ENCODE data around the gene PAX7.

DNA sequence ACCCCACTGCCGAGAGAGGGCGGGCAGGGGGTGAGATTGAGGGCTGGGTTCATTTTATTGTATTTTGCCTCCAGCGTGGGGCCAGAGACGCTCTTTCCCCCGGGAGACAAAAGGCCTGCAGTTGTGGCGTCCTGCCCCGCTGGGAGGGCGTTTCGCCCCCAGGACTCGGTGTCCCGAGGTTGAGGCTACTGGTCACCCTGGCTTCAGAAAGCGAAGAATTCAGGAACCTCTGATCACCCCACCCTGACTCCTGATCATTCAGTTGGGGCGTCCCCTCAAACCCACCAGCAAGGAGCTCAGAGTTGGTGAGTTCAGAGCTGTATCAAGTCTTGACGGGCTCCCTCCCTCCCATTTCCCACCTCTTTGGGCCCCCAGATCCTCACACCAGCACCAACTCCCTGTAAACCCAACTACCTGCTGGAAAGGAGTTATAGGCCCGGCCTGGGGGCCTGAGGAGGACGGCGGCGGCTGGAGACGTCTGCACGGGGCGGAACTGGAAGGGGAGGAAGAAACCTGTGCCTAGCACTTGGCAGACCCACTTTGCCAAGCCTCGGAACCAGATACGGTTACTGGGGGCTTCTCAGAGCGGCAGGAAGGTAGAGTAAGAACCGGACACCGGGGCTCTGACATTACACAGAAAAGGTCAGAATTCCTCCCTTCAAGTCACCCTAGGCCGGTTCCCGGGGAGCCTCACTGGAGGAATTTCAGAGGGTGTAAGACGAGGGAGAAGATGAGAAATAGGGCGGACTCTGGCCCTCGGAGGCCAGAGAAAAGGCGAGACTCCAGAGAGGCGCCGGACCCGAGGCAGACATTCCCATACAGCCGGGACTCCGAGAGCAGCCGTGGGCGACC, 761 bp upstream of the PAX7 start:
- TF ChIP-seq, protein P1, sequence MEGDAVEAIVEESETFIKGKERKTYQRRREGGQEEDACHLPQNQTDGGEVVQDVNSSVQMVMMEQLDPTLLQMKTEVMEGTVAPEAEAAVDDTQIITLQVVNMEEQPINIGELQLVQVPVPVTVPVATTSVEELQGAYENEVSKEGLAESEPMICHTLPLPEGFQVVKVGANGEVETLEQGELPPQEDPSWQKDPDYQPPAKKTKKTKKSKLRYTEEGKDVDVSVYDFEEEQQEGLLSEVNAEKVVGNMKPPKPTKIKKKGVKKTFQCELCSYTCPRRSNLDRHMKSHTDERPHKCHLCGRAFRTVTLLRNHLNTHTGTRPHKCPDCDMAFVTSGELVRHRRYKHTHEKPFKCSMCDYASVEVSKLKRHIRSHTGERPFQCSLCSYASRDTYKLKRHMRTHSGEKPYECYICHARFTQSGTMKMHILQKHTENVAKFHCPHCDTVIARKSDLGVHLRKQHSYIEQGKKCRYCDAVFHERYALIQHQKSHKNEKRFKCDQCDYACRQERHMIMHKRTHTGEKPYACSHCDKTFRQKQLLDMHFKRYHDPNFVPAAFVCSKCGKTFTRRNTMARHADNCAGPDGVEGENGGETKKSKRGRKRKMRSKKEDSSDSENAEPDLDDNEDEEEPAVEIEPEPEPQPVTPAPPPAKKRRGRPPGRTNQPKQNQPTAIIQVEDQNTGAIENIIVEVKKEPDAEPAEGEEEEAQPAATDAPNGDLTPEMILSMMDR (conservative IDR thresholded peaks at IDR 0.05 in 1 of 2, IDR thresholded peaks at IDR 0.05 in 1 of 2; ENCODE audit: extremely low read depth in 1 of 2, insufficient read depth in 1 of 2, low read depth in 1 of 2, low read length in 2 of 2) = no peak
- peak; percentile 86 for TF ChIP-seq EZH2 (IDR thresholded peaks at IDR 0.05; ENCODE audit: borderline replicate concordance, low read length)

Measured in mammary epithelial cell (primary cell).